ENCODE data around the gene PRSS3. TPM values are rescaled to one million over a fixed set of nuclear protein-coding genes. Genes with fewer than 3 reads are reported as not detected.
"Not testable (repeated sequence)": the region's sequence is repeated elsewhere in the genome, so short reads cannot be mapped to it uniquely, and the experiment has no call there.

Gene PRSS3
- not detected for polyA plus RNA-seq (2012; ENCODE audit: low read depth, missing spikeins)

DNA sequence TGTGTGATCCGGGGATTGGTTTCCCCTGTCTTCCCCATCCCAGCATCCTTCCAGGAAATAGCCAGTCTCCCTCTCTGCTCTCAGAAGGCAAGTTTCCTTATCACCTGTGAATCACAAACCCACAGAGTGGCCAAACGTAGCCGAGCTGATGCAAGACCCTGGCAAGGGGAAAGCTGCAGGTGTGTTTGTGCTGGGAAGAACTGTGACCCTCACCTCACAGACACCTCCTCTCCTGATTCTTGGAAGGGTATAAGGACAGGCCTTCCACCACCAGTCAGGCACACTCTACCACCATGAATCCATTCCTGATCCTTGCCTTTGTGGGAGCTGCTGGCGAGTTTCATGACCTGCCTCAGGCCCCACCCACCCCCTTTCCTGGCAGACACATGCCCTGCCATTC, at the start of gene PRSS3:
TSS of gene PRSS3 (plus strand) at position 281 of the 400 bp plus-strand sequence. CDS start at position 294, 13 bp downstream.
- TF ChIP-seq PAX5 (IDR thresholded peaks at IDR 0.05; ENCODE audit: insufficient read depth, low read length, severe bottlenecking) (no peak), POLR2AphosphoS5 (IDR thresholded peaks at IDR 0.05; ENCODE audit: low read depth, low read length) (no peak), POU2F2 (IDR thresholded peaks at IDR 0.05; ENCODE audit: low read depth, low read length) (no peak), POLR2A (IDR thresholded peaks at IDR 0.05; ENCODE audit: low read depth, low read length) (no peak), TAF1 (IDR thresholded peaks at IDR 0.05; ENCODE audit: low read depth, low read length) (no peak), SPI1 (IDR thresholded peaks at IDR 0.05; ENCODE audit: low read depth, low read length) (no peak)
- DNase-seq (ENCODE audit: insufficient read length, low spot score) = no peak
- no peak for FAIRE-seq

DNA sequence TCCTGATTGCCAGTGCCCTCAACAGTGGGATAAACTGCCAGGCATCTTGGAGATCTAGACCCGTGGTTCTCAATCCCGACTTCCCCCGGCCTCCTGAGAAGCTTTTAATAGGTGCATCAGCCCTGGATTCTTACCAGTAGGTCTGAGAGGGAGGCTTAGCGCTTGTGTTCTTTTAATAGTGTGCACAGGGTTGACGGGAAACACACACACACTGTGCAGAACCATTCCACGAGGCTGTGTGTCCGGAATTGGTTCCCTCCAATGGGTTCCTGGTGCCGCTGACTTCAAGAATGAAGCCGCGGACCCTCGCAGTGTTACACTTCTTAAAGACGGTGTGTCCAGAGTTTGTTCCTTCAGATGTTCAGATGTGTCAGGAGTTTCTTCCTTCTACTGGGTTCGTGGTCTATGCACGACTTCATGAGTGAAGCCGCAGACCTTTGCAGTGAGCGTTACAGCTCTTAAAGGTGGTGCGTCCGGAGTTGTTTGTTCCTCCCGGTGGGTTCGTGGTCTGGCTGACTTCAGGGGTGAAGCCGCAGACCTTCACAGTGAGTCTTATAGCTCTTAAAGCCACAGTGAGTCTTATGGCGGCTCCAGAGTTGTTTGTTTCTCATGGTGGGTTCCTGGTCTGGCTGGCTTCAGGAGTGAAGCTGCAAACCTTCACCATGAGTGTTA, 46.6 kb upstream of the PRSS3 start:
- FAIRE-seq (no peak), DNase-seq (ENCODE audit: insufficient read length, low spot score) (no peak)
- TF ChIP-seq POU2F2 (IDR thresholded peaks at IDR 0.05; ENCODE audit: low read depth, low read length) (no peak), POLR2AphosphoS5 (IDR thresholded peaks at IDR 0.05; ENCODE audit: low read depth, low read length) (no peak), POLR2A (IDR thresholded peaks at IDR 0.05; ENCODE audit: low read depth, low read length) (no peak), SPI1 (IDR thresholded peaks at IDR 0.05; ENCODE audit: low read depth, low read length) (no peak), PAX5 (IDR thresholded peaks at IDR 0.05; ENCODE audit: insufficient read depth, low read length, severe bottlenecking) (no peak), TAF1 (IDR thresholded peaks at IDR 0.05; ENCODE audit: low read depth, low read length) (no peak)

DNA sequence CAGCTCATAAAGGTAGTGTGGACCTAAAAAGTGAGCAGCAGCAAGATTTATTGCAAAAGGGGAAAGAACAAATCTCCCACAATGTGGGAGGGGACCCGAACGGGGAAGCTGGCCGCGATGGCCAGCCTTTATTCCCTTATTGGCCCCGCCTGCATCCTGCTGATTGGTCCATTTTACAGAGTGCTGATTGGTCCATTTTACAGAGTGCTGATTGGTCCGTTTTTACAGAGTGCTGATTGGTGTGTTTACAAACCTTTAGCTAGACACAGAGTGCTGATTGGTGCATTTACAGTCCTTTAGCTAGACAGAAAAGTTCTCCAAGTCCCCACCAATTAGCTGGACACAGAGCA, 46.1 kb upstream of the PRSS3 start:
- DNase-seq (ENCODE audit: insufficient read length, low spot score); FAIRE-seq: not testable (repeated sequence)

DNA sequence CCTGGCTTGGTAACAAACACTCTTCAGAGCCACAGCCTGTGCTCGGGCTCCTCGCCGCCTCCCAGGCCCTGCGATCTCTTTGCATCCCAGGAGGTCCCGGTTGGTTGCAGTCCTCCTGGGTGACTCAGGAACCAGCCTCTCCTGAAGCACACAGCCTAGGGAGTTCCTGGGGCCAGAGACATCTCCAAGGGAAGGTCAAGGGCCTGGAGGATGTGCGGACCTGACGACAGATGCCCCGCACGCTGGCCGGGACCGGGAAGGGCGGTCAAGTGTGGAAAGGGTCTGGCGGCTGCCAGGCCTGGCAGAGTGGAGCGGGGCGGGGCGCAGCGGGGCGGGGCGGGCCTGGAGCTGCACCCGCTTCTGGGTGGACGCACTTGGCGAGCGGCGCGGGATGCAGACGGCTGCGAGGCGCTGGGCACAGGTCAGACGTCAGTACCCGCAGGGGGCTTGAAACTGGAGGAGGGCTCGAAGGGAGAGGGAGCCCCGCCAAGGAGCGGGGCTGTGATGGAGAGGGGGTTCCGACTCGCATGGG, 45.0 kb upstream of the PRSS3 start:
- FAIRE-seq (no peak), DNase-seq (ENCODE audit: insufficient read length, low spot score) (no peak)
- no peak for TF ChIP-seq POLR2AphosphoS5 (IDR thresholded peaks at IDR 0.05; ENCODE audit: low read depth, low read length)
- TF ChIP-seq POLR2A (IDR thresholded peaks at IDR 0.05; ENCODE audit: low read depth, low read length) = no peak
- TF ChIP-seq POU2F2 (IDR thresholded peaks at IDR 0.05; ENCODE audit: low read depth, low read length) = no peak
- TF ChIP-seq TAF1 (IDR thresholded peaks at IDR 0.05; ENCODE audit: low read depth, low read length) = no peak
- TF ChIP-seq SPI1 (IDR thresholded peaks at IDR 0.05; ENCODE audit: low read depth, low read length) = no peak
- no peak for TF ChIP-seq PAX5 (IDR thresholded peaks at IDR 0.05; ENCODE audit: insufficient read depth, low read length, severe bottlenecking)

DNA sequence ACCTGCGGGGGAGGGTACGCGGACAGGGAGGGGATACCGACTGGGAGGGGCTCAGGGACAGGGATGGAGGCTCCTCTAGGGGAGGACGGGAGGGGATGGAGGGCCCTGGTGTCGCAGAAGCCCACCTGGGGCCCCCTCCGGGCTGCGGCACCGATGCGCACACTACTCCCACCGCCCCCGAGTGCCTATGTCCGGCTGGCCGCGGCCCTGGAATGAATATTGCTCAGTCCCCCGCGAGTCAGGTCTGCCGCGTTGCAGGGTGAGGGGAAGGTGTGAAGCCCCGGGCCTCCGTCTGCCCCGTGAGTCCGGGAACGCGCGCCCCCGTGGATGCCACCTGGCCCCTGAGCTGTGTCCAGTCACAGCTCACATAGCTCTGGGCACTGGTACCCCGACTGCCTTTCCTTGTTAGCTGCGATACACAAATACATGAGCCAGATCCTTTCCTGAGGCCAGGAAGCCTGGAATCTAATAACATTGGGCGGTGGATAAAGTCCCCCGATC, 44.5 kb upstream of the PRSS3 start:
- no peak for TF ChIP-seq POLR2AphosphoS5 (IDR thresholded peaks at IDR 0.05; ENCODE audit: low read depth, low read length)
- no peak for TF ChIP-seq POU2F2 (IDR thresholded peaks at IDR 0.05; ENCODE audit: low read depth, low read length)
- no peak for TF ChIP-seq POLR2A (IDR thresholded peaks at IDR 0.05; ENCODE audit: low read depth, low read length)
- TF ChIP-seq PAX5 (IDR thresholded peaks at IDR 0.05; ENCODE audit: insufficient read depth, low read length, severe bottlenecking) = no peak
- no peak for TF ChIP-seq TAF1 (IDR thresholded peaks at IDR 0.05; ENCODE audit: low read depth, low read length)
- TF ChIP-seq SPI1 (IDR thresholded peaks at IDR 0.05; ENCODE audit: low read depth, low read length) = no peak
- DNase-seq (ENCODE audit: insufficient read length, low spot score) = no peak
- no peak for FAIRE-seq

DNA sequence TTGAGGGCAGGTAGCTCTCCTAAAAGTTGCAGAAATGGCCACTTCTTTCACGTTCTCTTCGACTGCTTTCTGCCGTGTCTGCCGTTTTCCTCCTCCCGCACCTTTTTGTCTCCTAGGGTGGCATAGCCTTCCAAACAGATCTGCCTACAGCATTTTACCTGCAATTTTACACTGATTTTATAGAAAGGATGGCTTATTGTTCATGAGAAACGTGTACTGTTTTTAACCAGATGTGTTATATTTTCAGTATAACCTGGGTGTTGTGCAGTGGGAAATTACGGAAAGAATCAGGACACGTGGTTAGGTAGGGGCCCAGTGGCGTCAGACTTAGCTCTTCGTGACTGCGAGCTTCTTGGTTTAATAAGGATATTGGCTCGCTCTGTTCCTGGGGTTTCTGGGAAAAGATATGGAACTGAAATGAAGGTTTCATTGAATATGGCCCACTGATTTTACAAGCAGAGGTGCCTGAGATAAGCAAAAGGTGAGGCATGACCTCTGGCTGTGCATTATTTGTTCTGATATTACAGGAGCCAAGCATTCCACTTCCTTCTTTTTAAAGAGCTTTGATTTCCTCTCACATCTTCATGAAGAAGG, 43.7 kb upstream of the PRSS3 start:
- no peak for FAIRE-seq
- TF ChIP-seq TAF1 (IDR thresholded peaks at IDR 0.05; ENCODE audit: low read depth, low read length) (no peak), PAX5 (IDR thresholded peaks at IDR 0.05; ENCODE audit: insufficient read depth, low read length, severe bottlenecking) (no peak), POU2F2 (IDR thresholded peaks at IDR 0.05; ENCODE audit: low read depth, low read length) (no peak), SPI1 (IDR thresholded peaks at IDR 0.05; ENCODE audit: low read depth, low read length) (no peak), POLR2A (IDR thresholded peaks at IDR 0.05; ENCODE audit: low read depth, low read length) (no peak), POLR2AphosphoS5 (IDR thresholded peaks at IDR 0.05; ENCODE audit: low read depth, low read length) (no peak)
- no peak for DNase-seq (ENCODE audit: insufficient read length, low spot score)

DNA sequence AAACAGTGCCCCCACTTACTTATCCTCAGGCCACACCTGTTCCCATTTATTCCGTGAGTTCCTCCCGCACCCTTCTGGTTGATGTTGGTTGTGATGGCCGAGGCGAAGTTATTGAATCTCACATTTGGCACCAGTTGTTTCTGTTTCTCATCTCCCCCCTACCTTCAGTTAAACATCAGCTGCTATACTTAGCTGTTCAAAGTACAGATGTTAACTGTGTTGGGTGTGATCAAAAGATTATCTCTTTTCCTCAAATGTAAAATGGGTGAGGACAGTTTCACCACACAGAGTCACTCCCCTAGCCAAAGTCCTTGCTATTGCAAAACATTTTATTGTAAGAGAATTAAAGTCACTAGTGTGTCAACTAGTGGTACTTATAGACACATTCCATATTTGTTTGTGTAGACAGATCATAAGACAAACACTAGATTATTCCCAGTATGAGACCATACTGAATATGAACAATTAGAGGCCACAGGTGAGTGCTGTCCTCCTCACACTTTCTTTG, 43.2 kb upstream of the PRSS3 start:
- FAIRE-seq = no peak
- TF ChIP-seq SPI1 (IDR thresholded peaks at IDR 0.05; ENCODE audit: low read depth, low read length) (no peak), POLR2A (IDR thresholded peaks at IDR 0.05; ENCODE audit: low read depth, low read length) (no peak), POLR2AphosphoS5 (IDR thresholded peaks at IDR 0.05; ENCODE audit: low read depth, low read length) (no peak), TAF1 (IDR thresholded peaks at IDR 0.05; ENCODE audit: low read depth, low read length) (no peak)

DNA sequence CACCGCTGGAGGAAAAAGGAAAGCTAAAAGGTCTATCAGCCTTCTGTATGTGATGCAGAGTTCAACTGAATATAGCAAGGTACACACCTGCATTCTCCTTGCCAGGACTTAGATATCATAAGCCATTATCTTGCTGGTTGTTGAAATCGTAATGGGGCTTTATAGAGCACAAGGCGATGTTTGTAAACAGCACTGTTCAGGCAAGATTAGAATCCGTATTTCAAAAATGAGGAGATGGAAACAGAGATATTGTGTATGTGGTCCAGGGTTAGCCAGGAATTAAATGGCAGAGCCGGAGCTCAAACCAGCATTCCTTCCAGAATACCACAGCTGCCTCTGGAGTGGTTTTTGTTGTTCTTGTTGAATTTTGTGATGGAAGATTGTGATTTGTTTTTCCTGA, 42.6 kb upstream of the PRSS3 start:
- not testable (repeated sequence) for DNase-seq (ENCODE audit: insufficient read length, low spot score); FAIRE-seq

More for the DNA sequence above, 43.2 kb upstream of the PRSS3 start:
- no peak for DNase-seq (ENCODE audit: insufficient read length, low spot score)

DNA sequence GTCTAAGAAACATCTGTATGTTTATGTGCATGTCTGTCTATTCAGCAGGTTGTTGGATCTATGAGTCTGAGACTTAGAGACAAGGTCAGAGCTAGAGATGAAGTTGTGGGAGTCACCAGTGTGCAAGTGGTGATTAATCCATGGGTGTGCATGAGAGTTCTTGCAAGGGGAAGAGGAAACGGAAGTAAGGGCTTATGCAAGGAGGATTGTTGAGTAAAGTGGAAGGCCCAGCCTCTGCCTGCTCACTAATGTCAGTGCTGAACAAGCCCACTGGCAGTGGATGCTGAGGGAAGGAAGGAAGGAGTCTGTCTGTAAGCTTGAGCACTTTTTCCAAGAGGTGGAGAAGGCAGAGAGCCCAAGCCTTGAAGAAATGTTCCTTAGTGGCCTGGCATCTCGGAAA, 35.7 kb upstream of the PRSS3 start:
- not testable (repeated sequence) for DNase-seq (ENCODE audit: insufficient read length, low spot score); FAIRE-seq

DNA sequence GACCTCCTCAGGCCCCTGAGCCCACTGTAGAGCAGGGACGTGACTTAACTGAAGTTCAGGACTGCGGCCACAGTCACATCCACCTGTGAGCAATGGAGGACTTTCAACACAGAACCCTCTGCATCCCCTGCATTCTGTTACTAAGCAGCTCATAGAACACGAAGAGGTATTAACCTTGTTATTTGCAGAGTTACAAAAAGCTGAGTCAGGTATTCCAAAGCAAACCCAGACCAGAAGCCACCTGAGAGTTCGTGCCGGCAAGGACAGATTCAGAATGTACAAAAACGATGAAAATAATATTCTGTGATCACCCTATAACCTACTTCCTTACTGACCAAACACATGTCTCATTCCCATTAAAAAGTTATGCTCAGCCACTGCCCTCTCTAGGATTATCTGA, 33.0 kb upstream of the PRSS3 start:
- DNase-seq (ENCODE audit: insufficient read length, low spot score) = no peak
- FAIRE-seq = no peak
- TF ChIP-seq POLR2A (IDR thresholded peaks at IDR 0.05; ENCODE audit: low read depth, low read length) (no peak), PAX5 (IDR thresholded peaks at IDR 0.05; ENCODE audit: insufficient read depth, low read length, severe bottlenecking) (no peak)

DNA sequence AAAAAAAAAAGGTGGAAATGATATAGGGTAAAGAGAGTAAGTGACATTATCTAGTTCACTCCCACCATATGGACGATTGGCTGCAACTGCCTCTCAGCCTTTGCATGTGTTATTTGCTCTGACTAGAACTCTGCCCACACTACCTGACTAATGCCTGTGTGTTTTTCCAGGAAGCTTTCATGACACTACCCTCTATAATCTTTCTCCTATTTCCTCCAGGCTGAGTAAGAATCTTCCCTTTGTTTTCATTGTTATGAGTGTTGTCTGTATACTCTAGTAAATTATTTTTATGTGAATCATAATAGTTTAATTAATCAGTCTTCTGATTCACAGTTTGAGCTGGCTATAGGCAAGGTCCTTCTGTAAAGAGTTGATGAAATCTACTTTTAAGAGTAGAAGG, 31.7 kb upstream of the PRSS3 start:
- FAIRE-seq; DNase-seq (ENCODE audit: insufficient read length, low spot score): not testable (repeated sequence)

All from GM12891 (cell line).